Uterus (tissue), 4 donors: ENCODE results near the gene SH3GL3. TPM values are rescaled to one million over a fixed set of nuclear protein-coding genes. Genes with fewer than 3 reads are reported as not detected.

Experiments
- DNase-seq, 2 donors: peaks; one replicate each; pipeline ENCODE4 v3.0.0-alpha.2; 2019 to 2020
- H3K27ac ChIP-seq, 2 donors: fragments of 200-600 bp; sonication (generic); 1 replicate in 1 of 2; 2 replicates in 1 of 2; pipeline ENCODE4 v1.5.1; 2016 to 2018
- H3K27me3 ChIP-seq, 2 donors: fragments of 200-600 bp; sonication (generic); one replicate each; pipeline ENCODE4 v1.5.1; 2018 to 2019; ENCODE audit warnings: control low read depth in 1 of 2
- H3K36me3 ChIP-seq, 2 donors: fragments of 200-600 bp; sonication (generic); one replicate each; pipeline ENCODE4 v1.5.1; 2019; ENCODE audit warnings: control low read depth in 1 of 2
- H3K4me1 ChIP-seq, 2 donors: fragments of 200-600 bp; sonication (generic); one replicate each; pipeline ENCODE4 v1.5.1; 2018 to 2019; ENCODE audit warnings: control low read depth in 1 of 2
- H3K4me3 ChIP-seq, 2 donors: fragments of 200-600 bp; sonication (generic); 1 replicate in 1 of 2; 2 replicates in 1 of 2; pipeline ENCODE4 v1.5.1; 2018 to 2019; ENCODE audit warnings: mild to moderate bottlenecking in 1 of 2
- H3K9me3 ChIP-seq, 2 donors: fragments of 200-600 bp; sonication (generic); one replicate each; pipeline ENCODE4 v1.5.1; 2019; ENCODE audit warnings: control low read depth in 1 of 2
- CTCF ChIP-seq, 4 experiments: fragments of 200-600 bp in 2 of 4; fragments of 450-650 bp in 2 of 4; sonication (generic) in 2 of 4; IDR thresholded peaks; one replicate each; pipeline ENCODE4 v1.5.1; 2016 to 2019; ENCODE audit warnings: antibody characterized with exemption in 4 of 4, mild to moderate bottlenecking in 2 of 4, moderate library complexity in 1 of 4
- POLR2A ChIP-seq, 2 donors: fragments of 450-650 bp; IDR thresholded peaks; one replicate each; pipeline ENCODE4 v1.6.1; 2016; ENCODE audit warnings: antibody characterized with exemption in 2 of 2, mild to moderate bottlenecking in 1 of 2, moderate library complexity in 1 of 2
- intact Hi-C: fragments of 100-400 bp; cut with DNase I; formaldehyde crosslinking; loops from one replicate; pipeline ENCODE4 v1.15.1; 2023; ENCODE audit warnings: low total_unique reads
- total RNA-seq, 4 donors: library from RNA; depleted of rRNA in 3 of 4; stranded (reverse); fragments of >200 nt in 3 of 4; gene quantifications; one replicate each; pipeline versions ENCODE4 v1.1.0 to v1.2.4, GENCODE V29; 2014 to 2023
- donor health status: DM: yes; HTN: yes; CAD: no.

The SH3GL3 gene, protein sequence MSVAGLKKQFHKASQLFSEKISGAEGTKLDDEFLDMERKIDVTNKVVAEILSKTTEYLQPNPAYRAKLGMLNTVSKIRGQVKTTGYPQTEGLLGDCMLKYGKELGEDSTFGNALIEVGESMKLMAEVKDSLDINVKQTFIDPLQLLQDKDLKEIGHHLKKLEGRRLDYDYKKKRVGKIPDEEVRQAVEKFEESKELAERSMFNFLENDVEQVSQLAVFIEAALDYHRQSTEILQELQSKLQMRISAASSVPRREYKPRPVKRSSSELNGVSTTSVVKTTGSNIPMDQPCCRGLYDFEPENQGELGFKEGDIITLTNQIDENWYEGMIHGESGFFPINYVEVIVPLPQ
- 10 to 100 TPM in 1 of 4 donors, 1 to 10 TPM in 2, not detected in 1; 1.2 to 11.8 (median 2.0) TPM for total RNA-seq

- peaks cover 0 to 5% of the 10 kb centered on the region in 2 donors for H3K4me1 ChIP-seq
- no peaks in the 10 kb centered on the region for H3K27me3 ChIP-seq
- H3K4me3 ChIP-seq = peak within 1 kb of the TSS; percentile 39 to 44
- H3K36me3 ChIP-seq = no peaks in the 10 kb centered on the region
- H3K9me3 ChIP-seq = no peaks in the 10 kb centered on the region
- intact Hi-C loops = no loop called here
- TF ChIP-seq POLR2A (IDR thresholded peaks at IDR 0.05) (no peak), CTCF (IDR thresholded peaks at IDR 0.05) (peak in 2 of 4 experiments; percentile 20 to 27)
- peak; percentile 65 to 77 for DNase-seq
- H3K27ac ChIP-seq = no peak within 1 kb of the TSS
Measured at GRCh38 chr15:83446904-83447709, at the start of gene SH3GL3. SH3GL3 (plus strand) TSS chr15:83447341; CDS start chr15:83447534, 193 bp downstream.

DNA sequence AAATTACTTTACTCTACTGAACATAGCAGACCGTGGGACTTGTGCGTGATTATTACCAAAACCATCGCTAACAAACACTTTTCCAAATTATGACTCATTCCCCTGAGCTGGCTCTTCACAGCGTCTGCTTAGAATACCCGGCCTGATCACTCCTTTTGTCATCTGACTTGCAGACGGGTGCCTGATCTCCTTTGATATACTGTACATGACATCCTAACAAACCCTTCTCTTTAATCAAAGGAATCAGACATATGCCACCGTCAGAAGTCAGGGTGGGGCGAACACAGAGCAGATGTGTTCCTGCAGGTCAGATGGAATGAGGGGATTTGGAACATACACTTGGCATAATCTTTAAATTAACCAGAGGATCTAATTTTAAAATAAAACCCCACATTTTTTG lies 48.5 kb upstream of the SH3GL3 start:
- intact Hi-C loops = no loop called here
- no peaks in the 10 kb centered on the region for H3K36me3 ChIP-seq
- DNase-seq = no peak
- H3K9me3 ChIP-seq = no peaks in the 10 kb centered on the region
- H3K4me3 ChIP-seq = no peak overlapping the region
- H3K4me1 ChIP-seq = no peaks in the 10 kb centered on the region
- H3K27me3 ChIP-seq = no peaks in the 10 kb centered on the region
- TF ChIP-seq POLR2A (IDR thresholded peaks at IDR 0.05) (no peak), CTCF (IDR thresholded peaks at IDR 0.05) (no peak)
- no peak overlapping the region for H3K27ac ChIP-seq

DNA sequence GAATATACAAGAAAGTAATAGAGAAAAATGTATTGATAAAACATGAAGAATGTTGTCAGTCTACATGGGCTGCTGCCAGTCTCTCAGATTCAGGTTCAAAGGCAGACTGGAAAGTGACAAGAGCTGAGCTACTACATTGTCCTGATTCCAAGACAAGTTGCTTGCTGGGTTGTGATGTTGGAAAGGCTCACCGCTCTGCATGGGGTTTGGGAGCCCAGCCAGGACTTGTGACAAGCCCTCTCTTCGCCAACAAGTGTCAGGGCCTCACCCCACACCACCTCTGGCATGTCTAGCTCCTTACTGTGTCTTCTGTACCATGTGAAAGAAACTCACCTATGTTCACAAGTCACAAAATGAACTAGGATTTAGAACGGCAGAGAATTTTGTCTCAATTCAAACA lies 43.0 kb upstream of the SH3GL3 start:
- Histone ChIP-seq H3K27ac (no peak overlapping the region), H3K4me1 (no peaks in the 10 kb centered on the region), H3K36me3 (no peaks in the 10 kb centered on the region), H3K9me3 (no peaks in the 10 kb centered on the region), H3K4me3 (no peak overlapping the region), H3K27me3 (no peaks in the 10 kb centered on the region)
- DNase-seq = no peak
- intact Hi-C loops = no loop called here
- TF ChIP-seq POLR2A (IDR thresholded peaks at IDR 0.05) = no peak

DNA sequence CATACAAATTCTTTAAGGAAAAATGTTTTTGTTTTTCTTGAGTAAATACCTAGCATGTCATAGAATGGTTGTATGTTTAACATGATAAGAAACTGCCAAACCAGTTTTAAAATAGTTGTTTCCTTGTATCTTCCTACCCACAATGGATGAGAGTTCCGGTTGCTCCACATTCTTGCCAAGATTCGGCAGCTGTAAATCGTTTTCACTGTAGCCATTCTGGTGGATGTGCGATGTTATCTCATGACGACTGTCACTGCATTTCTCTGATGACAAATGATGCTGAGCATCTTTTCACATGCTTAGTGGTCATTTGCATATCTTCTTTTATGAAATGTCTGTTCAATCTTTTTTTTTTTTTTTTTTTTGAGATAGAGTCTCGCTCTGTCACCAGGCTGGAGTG lies 36.6 kb upstream of the SH3GL3 start:
- intact Hi-C loops = no loop called here
- Histone ChIP-seq H3K27me3 (no peaks in the 10 kb centered on the region), H3K9me3 (no peaks in the 10 kb centered on the region), H3K4me3 (no peak overlapping the region), H3K4me1 (no peaks in the 10 kb centered on the region), H3K36me3 (no peaks in the 10 kb centered on the region), H3K27ac (no peak overlapping the region)
- TF ChIP-seq POLR2A (IDR thresholded peaks at IDR 0.05) (no peak), CTCF (IDR thresholded peaks at IDR 0.05) (no peak)
- no peak for DNase-seq

DNA sequence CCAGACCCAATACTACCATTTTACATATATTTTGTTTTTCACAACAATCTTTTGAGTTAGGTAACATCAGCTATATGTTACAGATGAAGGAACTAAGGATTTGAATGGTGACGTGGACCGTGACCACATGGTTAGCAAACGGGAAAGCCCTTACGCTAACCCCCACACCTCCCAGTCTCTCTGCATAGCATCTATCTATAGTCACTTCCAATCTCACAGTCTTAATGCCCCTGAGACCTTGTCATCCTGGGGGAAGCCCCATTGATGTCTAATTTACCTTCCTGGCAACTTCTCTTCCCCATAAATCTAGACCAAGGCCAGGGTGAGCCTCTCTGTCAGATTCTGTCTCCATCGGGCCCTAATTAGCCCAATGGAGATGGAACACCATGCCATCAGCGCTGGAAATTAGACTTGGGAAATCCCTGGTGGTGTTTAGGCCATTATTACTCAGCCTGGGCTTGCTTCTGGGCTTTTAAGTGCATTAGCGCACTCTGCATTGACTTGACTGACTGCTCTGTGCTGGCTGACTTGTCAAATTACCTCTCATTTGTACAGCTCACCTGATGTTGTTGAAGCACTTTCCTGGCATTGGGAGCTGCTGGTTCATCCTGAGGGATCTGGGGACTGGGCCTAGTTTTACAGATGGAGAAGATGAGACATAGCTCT lies 34.0 kb upstream of the SH3GL3 start:
- Histone ChIP-seq H3K9me3 (no peaks in the 10 kb centered on the region), H3K4me3 (no peak overlapping the region), H3K27ac (no peak overlapping the region), H3K27me3 (no peaks in the 10 kb centered on the region), H3K36me3 (no peaks in the 10 kb centered on the region), H3K4me1 (no peaks in the 10 kb centered on the region)
- no peak for DNase-seq
- TF ChIP-seq CTCF (IDR thresholded peaks at IDR 0.05) (no peak), POLR2A (IDR thresholded peaks at IDR 0.05) (no peak)
- intact Hi-C loops = no loop called here
